Left kidney (tissue), 2 donors: ENCODE measurements around the gene TMPRSS13. TPM values are rescaled to one million over a fixed set of nuclear protein-coding genes. Genes with fewer than 3 reads are reported as not detected.
"Not testable (repeated sequence)": the region's sequence is repeated elsewhere in the genome, so short reads cannot be mapped to it uniquely, and the experiment has no call there.

ENCODE experiments used
- DNase-seq: peaks from one replicate; pipeline ENCODE4 v3.0.0-alpha.2; 2013
- polyA plus RNA-seq: library from polyadenylated mRNA; unstranded; fragments of 120-200 nt; gene quantifications from one replicate; pipeline ENCODE4 v1.2.1, GENCODE V29; 2013; ENCODE audit not compliant: insufficient read length

Gene TMPRSS13
- polyA plus RNA-seq, 1 donor, result 0.58 TPM

GRCh38 chr11:117872975-117873827 is 56.0 kb downstream of the TMPRSS13 start:
- no peak for DNase-seq

GRCh38 chr11:117872420-117872961 is 56.7 kb downstream of the TMPRSS13 start:
- DNase-seq, result no peak

GRCh38 chr11:117871784-117872183 is 57.4 kb downstream of the TMPRSS13 start:
- no peak for DNase-seq

- no peak for DNase-seq
Observed at GRCh38 chr11:117871160-117871559, 58.0 kb downstream of the TMPRSS13 start.

- no peak for DNase-seq
Observed at GRCh38 chr11:117870103-117870952, 58.9 kb downstream of the TMPRSS13 start.

GRCh38 chr11:117869604-117870003 is 59.6 kb downstream of the TMPRSS13 start:
- DNase-seq, result no peak

- DNase-seq, result no peak
Observed at GRCh38 chr11:117868815-117869561, 60.2 kb downstream of the TMPRSS13 start.

- no peak for DNase-seq
Observed at GRCh38 chr11:117868088-117868487, 61.1 kb downstream of the TMPRSS13 start.

- DNase-seq, result no peak
Observed at GRCh38 chr11:117866526-117866925, 62.7 kb downstream of the TMPRSS13 start.

- not testable (repeated sequence) for DNase-seq
Observed at GRCh38 chr11:117865546-117865945, 63.7 kb downstream of the TMPRSS13 start.

- no peak for DNase-seq
Observed at GRCh38 chr11:117863383-117863782, 65.8 kb downstream of the TMPRSS13 start.

- no peak for DNase-seq
Observed at GRCh38 chr11:117862753-117863152, 66.4 kb downstream of the TMPRSS13 start.

- no peak for DNase-seq
Observed at GRCh38 chr11:117862019-117862725, 67.0 kb downstream of the TMPRSS13 start.

- no peak for DNase-seq
Observed at GRCh38 chr11:117861151-117862018, 67.8 kb downstream of the TMPRSS13 start.

GRCh38 chr11:117860139-117860538 is 69.1 kb downstream of the TMPRSS13 start:
- no peak for DNase-seq

- no peak for DNase-seq
Observed at GRCh38 chr11:117859488-117860112, 69.6 kb downstream of the TMPRSS13 start.

- no peak for DNase-seq
Observed at GRCh38 chr11:117859061-117859460, 70.1 kb downstream of the TMPRSS13 start.

GRCh38 chr11:117857734-117858414 is 71.3 kb downstream of the TMPRSS13 start:
- no peak for DNase-seq
